ENCODE measurements around the gene SYTL1. TPM values are rescaled to one million over a fixed set of nuclear protein-coding genes. Genes with fewer than 3 reads are reported as not detected.

The SYTL1 gene
- total RNA-seq, 4 donors from 2014 or later, result 12.4 to 23.9 (median 18.4) TPM

DNA sequence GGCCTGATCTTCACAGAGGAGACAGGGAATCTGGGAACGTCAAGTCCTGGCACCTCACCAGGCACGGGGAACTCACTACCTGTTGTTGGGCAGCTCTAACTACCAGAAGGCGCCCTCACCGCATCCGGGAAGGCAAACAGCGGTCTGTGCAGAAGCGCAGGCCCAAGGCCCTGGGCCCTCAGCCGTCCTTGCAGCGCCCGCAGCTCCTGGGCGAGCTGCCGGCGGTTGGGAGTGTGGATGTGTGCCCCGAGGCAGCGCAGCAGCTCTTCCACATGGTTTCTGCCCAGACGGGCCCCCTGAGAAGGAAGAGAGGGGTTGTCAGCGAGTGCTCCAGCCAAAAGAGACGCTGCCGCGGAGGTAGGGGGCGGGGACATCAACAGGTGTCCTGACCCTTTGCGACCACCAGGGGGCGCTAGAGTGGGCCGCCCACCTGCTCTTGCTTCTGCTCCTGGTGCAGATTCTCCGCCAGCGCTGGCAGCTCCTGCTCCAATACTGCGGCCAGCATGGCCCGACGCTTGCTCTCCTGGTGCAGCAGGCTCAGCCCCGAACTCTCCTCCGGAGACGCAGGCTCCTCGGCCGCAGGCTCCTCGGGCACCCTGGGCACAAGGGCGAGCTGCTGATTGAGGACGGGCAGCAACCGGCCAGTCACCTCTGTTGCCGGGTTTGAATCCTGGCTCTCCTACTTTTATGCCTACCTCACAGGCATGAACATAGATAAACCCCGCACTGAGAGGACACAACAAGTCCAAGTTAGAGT lies 15.6 kb downstream of the SYTL1 start:
- TF ChIP-seq POLR2A (IDR thresholded peaks at IDR 0.05) (no peak), CTCF (IDR thresholded peaks at IDR 0.05) (peak; percentile 88 to 100 (median 94))
- Histone ChIP-seq H3K4me3 (replicated peaks in 1 of 3) (no peak overlapping the region), H3K36me3 (peaks cover 24 to 39% of the 10 kb centered on the region in 2 donors), H3K27ac (no peak overlapping the region), H3K4me1 (no peaks in the 10 kb centered on the region), H3K27me3 (no peaks in the 10 kb centered on the region), H3K9me3 (no peaks in the 10 kb centered on the region)
- intact Hi-C loops (cut with DNase I), result loop anchor here (5.0 kb wide), 1 partner anchor 35 kb away; the partner anchor contains the start of gene GPR3
- peak; percentile 69 to 71 for DNase-seq
- WGBS, 2 donors, result 43 to 51% methylated on average over 17 to 22 of the region's 40 CpGs

DNA sequence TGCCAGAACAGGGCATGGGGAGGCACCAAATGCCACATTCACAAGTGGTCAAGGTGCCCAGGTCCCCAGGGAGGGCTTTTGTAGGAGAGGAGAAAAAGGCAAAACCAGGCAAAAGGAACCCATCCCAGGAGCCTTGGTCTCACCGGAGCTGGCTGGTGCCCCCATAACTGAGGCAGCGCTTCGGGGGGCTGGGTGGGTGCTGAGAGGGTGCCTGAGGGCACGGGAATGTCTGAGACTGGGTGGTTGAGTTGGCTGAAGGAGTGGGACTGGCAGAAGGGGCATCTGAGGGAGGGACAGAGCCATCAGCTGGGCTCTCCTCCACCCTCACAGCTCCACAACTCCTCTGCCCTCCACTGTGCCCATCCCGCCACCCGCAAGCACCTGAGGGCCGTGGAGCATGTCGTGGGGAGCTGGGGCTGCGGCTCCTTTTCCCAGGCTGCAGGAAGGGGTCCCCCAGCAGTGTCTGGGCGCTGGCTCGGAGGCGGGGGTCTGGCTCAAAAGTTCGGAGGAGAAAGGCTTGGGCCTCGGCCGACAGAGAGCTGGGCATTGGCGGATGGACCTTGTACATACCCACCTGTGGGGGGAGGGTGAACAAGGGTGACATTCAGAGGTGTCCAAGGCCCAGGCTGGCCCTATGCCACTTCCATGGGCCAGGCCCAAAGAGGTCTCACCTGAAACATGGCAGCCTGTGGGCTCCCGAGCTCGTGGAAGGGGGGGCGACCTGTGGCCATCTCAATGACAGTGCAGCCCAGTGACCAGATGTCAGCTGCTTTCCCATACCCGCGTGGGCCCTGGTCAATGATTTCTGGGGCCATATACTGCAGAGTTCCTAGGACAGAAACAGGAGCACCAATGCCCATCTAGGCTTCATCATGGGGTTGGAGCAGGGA lies 16.5 kb downstream of the SYTL1 start:
- peaks cover 28 to 48% of the 10 kb centered on the region in 2 donors for H3K36me3 ChIP-seq
- no peak overlapping the region for H3K4me3 ChIP-seq (replicated peaks in 1 of 3)
- TF ChIP-seq CTCF (IDR thresholded peaks at IDR 0.05), result no peak
- no peak for TF ChIP-seq POLR2A (IDR thresholded peaks at IDR 0.05)
- H3K27ac ChIP-seq, result no peak overlapping the region
- intact Hi-C loops (cut with DNase I), result loop anchor here (5.0 kb wide), 1 partner anchor 34 kb away; the partner anchor contains the start of gene GPR3
- H3K4me1 ChIP-seq, result no peaks in the 10 kb centered on the region
- H3K27me3 ChIP-seq, result no peaks in the 10 kb centered on the region
- WGBS, 2 donors, result 95 to 96% methylated on average over 14 to 21 of the region's 21 CpGs
- no peak for DNase-seq
- no peaks in the 10 kb centered on the region for H3K9me3 ChIP-seq

GRCh38 chr1:27358928-27359313 lies 17.1 kb downstream of the SYTL1 start:
- no peak for DNase-seq
- Histone ChIP-seq H3K9me3 (no peaks in the 10 kb centered on the region), H3K27ac (no peak overlapping the region), H3K4me1 (no peaks in the 10 kb centered on the region), H3K36me3 (peaks cover 28 to 54% of the 10 kb centered on the region in 2 donors), H3K27me3 (no peaks in the 10 kb centered on the region), H3K4me3 (replicated peaks in 1 of 3) (no peak overlapping the region)
- WGBS, 2 donors, result 98% methylated on average over 3 to 5 of the region's 5 CpGs
- intact Hi-C loops (cut with DNase I), result loop anchor here (5.0 kb wide), 1 partner anchor 33 kb away; the partner anchor contains the start of gene GPR3
- TF ChIP-seq POLR2A (IDR thresholded peaks at IDR 0.05), result no peak
- no peak for TF ChIP-seq CTCF (IDR thresholded peaks at IDR 0.05)

GRCh38 chr1:27359822-27360158 lies 18.0 kb downstream of the SYTL1 start:
- no peaks in the 10 kb centered on the region for H3K27me3 ChIP-seq
- intact Hi-C loops (cut with DNase I), result loop anchor here (5.0 kb wide), 1 partner anchor 33 kb away; the partner anchor contains the start of gene GPR3
- no peaks in the 10 kb centered on the region for H3K9me3 ChIP-seq
- WGBS, 2 donors, result 73 to 86% methylated on average over 9 of the region's 9 CpGs
- TF ChIP-seq CTCF (IDR thresholded peaks at IDR 0.05) (no peak), POLR2A (IDR thresholded peaks at IDR 0.05) (no peak)
- H3K4me1 ChIP-seq, result peaks cover 0 to 7% of the 10 kb centered on the region in 2 donors
- H3K27ac ChIP-seq, result no peak overlapping the region
- DNase-seq, result no peak
- peaks cover 28 to 56% of the 10 kb centered on the region in 2 donors for H3K36me3 ChIP-seq
- no peak overlapping the region for H3K4me3 ChIP-seq (replicated peaks in 1 of 3)

All from thyroid gland (tissue), 4 donors.